Activated naive CD8-positive, alpha-beta T cell (primary cell): ENCODE results near the gene GPR84.

Experiments
- H3K27ac Mint-ChIP-seq: one replicate; pipeline ENCODE4 v1.8.0; 2021; ENCODE audit warnings: mixed read lengths
- H3K27me3 Mint-ChIP-seq: one replicate; pipeline ENCODE4 v1.8.0; 2021; ENCODE audit warnings: mixed read lengths
- H3K36me3 Mint-ChIP-seq: one replicate; pipeline ENCODE4 v1.8.0; 2021; ENCODE audit warnings: mixed read lengths
- H3K4me1 Mint-ChIP-seq: one replicate; pipeline ENCODE4 v1.8.0; 2021; ENCODE audit warnings: low read depth, mixed read lengths
- H3K4me3 Mint-ChIP-seq: one replicate; pipeline ENCODE4 v1.8.0; 2021; ENCODE audit warnings: mild to moderate bottlenecking, mixed read lengths
- H3K9me3 Mint-ChIP-seq: one replicate; pipeline ENCODE4 v1.8.0; 2021; ENCODE audit warnings: low read depth, mixed read lengths

GPR84 gene

GRCh38 chr12:54385251-54385914 lies 21.1 kb upstream of the GPR84 start:
- Mint-ChIP-seq H3K27me3 (no peaks in the 10 kb centered on the region), H3K27ac (no peak overlapping the region), H3K4me3 (no peak overlapping the region), H3K9me3 (no peaks in the 10 kb centered on the region), H3K36me3 (no peaks in the 10 kb centered on the region), H3K4me1 (peaks cover 13% of the 10 kb centered on the region)

- Mint-ChIP-seq H3K4me1 (peaks cover 8% of the 10 kb centered on the region), H3K9me3 (no peaks in the 10 kb centered on the region), H3K27me3 (no peaks in the 10 kb centered on the region), H3K4me3 (no peak within 1 kb of the TSS), H3K36me3 (no peaks in the 10 kb centered on the region), H3K27ac (no peak within 1 kb of the TSS)
Measured at GRCh38 chr12:54384591-54385041, 20.3 kb upstream of the GPR84 start, which contains the start of gene ZNF385A. ZNF385A (minus strand) TSS chr12:54384733; CDS start chr12:54384514, 219 bp downstream.

- no peaks in the 10 kb centered on the region for H3K9me3 Mint-ChIP-seq
- H3K36me3 Mint-ChIP-seq, result no peaks in the 10 kb centered on the region
- H3K27me3 Mint-ChIP-seq, result no peaks in the 10 kb centered on the region
- H3K4me3 Mint-ChIP-seq, result no peak overlapping the region
- peaks cover 9% of the 10 kb centered on the region for H3K4me1 Mint-ChIP-seq
- H3K27ac Mint-ChIP-seq, result no peak overlapping the region
Measured at GRCh38 chr12:54383041-54383609, 18.8 kb upstream of the GPR84 start.

GRCh38 chr12:54381136-54381535 lies 16.9 kb upstream of the GPR84 start:
- Mint-ChIP-seq H3K9me3 (no peaks in the 10 kb centered on the region), H3K4me3 (no peak overlapping the region), H3K36me3 (no peaks in the 10 kb centered on the region), H3K27me3 (no peaks in the 10 kb centered on the region), H3K4me1 (peaks cover 6% of the 10 kb centered on the region), H3K27ac (no peak overlapping the region)

GRCh38 chr12:54379398-54380201 lies 15.3 kb upstream of the GPR84 start:
- Mint-ChIP-seq H3K36me3 (no peaks in the 10 kb centered on the region), H3K27me3 (no peaks in the 10 kb centered on the region), H3K4me3 (peak overlapping the region; percentile 52), H3K9me3 (no peaks in the 10 kb centered on the region), H3K27ac (no peak overlapping the region), H3K4me1 (peaks cover 6% of the 10 kb centered on the region)

- Mint-ChIP-seq H3K4me3 (peak overlapping the region; percentile 17), H3K36me3 (no peaks in the 10 kb centered on the region), H3K27me3 (no peaks in the 10 kb centered on the region), H3K4me1 (peaks cover 6% of the 10 kb centered on the region), H3K27ac (no peak overlapping the region), H3K9me3 (no peaks in the 10 kb centered on the region)
Measured at GRCh38 chr12:54378796-54379397, 14.6 kb upstream of the GPR84 start.

- Mint-ChIP-seq H3K4me1 (peaks cover 11% of the 10 kb centered on the region), H3K27me3 (no peaks in the 10 kb centered on the region), H3K36me3 (no peaks in the 10 kb centered on the region), H3K4me3 (no peak overlapping the region), H3K9me3 (no peaks in the 10 kb centered on the region), H3K27ac (no peak overlapping the region)
Measured at GRCh38 chr12:54377797-54378515, 13.7 kb upstream of the GPR84 start.

GRCh38 chr12:54377007-54377406 lies 12.7 kb upstream of the GPR84 start:
- Mint-ChIP-seq H3K27ac (no peak overlapping the region), H3K4me3 (no peak overlapping the region), H3K36me3 (no peaks in the 10 kb centered on the region), H3K9me3 (no peaks in the 10 kb centered on the region), H3K27me3 (no peaks in the 10 kb centered on the region), H3K4me1 (peaks cover 16% of the 10 kb centered on the region)

GRCh38 chr12:54376596-54376995 lies 12.3 kb upstream of the GPR84 start:
- Mint-ChIP-seq H3K27ac (no peak overlapping the region), H3K4me3 (no peak overlapping the region), H3K4me1 (peaks cover 19% of the 10 kb centered on the region), H3K9me3 (no peaks in the 10 kb centered on the region), H3K27me3 (no peaks in the 10 kb centered on the region), H3K36me3 (no peaks in the 10 kb centered on the region)

- no peaks in the 10 kb centered on the region for H3K36me3 Mint-ChIP-seq
- H3K27me3 Mint-ChIP-seq, result no peaks in the 10 kb centered on the region
- H3K4me3 Mint-ChIP-seq, result no peak overlapping the region
- peaks cover 19% of the 10 kb centered on the region for H3K4me1 Mint-ChIP-seq
- no peaks in the 10 kb centered on the region for H3K9me3 Mint-ChIP-seq
- no peak overlapping the region for H3K27ac Mint-ChIP-seq
Measured at GRCh38 chr12:54375259-54375579, 10.9 kb upstream of the GPR84 start.

- no peaks in the 10 kb centered on the region for H3K9me3 Mint-ChIP-seq
- no peaks in the 10 kb centered on the region for H3K36me3 Mint-ChIP-seq
- H3K27ac Mint-ChIP-seq, result no peak overlapping the region
- no peak overlapping the region for H3K4me3 Mint-ChIP-seq
- no peaks in the 10 kb centered on the region for H3K27me3 Mint-ChIP-seq
- H3K4me1 Mint-ChIP-seq, result peaks cover 18% of the 10 kb centered on the region
Measured at GRCh38 chr12:54374562-54375258, 10.4 kb upstream of the GPR84 start.

GRCh38 chr12:54373649-54374561 lies 9.6 kb upstream of the GPR84 start:
- no peaks in the 10 kb centered on the region for H3K9me3 Mint-ChIP-seq
- H3K27me3 Mint-ChIP-seq, result no peaks in the 10 kb centered on the region
- no peak overlapping the region for H3K27ac Mint-ChIP-seq
- peaks cover 16% of the 10 kb centered on the region for H3K4me1 Mint-ChIP-seq
- no peaks in the 10 kb centered on the region for H3K36me3 Mint-ChIP-seq
- no peak overlapping the region for H3K4me3 Mint-ChIP-seq

GRCh38 chr12:54372113-54372806 lies 8.0 kb upstream of the GPR84 start:
- Mint-ChIP-seq H3K27me3 (no peaks in the 10 kb centered on the region), H3K36me3 (no peaks in the 10 kb centered on the region), H3K27ac (no peak overlapping the region), H3K4me1 (peaks cover 24% of the 10 kb centered on the region), H3K4me3 (no peak overlapping the region), H3K9me3 (no peaks in the 10 kb centered on the region)
